GM21723 (cell line): ENCODE results near the gene ADI1.
"Not testable (repeated sequence)": the region's sequence is repeated elsewhere in the genome, so short reads cannot be mapped to it uniquely, and the experiment has no call there.

Experiments
- ATAC-seq: cut with Tn5 transposase; IDR thresholded peaks from one replicate; pipeline ENCODE4 v1.9.1; 2021; ENCODE audit warnings: mild to moderate bottlenecking, moderate library complexity; ENCODE audit not compliant: unreplicated experiment

The ADI1 gene

DNA sequence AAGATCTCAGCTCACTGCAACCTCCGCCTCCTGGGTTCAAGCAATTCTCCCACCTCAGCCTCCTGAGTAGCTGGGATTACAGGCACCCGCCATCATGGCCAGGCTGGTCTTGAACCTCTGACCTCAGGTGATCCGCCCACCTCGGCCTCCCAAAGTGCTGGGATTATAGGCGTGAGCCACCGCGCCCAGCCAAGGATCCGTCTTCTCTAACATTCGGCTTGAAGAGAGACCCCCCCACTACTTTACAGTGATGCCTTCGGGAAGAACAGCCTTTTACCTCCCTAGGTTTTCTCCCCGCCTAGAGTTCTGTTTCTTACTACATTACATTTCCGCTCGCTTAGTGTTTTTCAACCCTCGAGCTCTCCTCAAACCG lies 22.6 kb downstream of the ADI1 start:
- ATAC-seq = not testable (repeated sequence)

DNA sequence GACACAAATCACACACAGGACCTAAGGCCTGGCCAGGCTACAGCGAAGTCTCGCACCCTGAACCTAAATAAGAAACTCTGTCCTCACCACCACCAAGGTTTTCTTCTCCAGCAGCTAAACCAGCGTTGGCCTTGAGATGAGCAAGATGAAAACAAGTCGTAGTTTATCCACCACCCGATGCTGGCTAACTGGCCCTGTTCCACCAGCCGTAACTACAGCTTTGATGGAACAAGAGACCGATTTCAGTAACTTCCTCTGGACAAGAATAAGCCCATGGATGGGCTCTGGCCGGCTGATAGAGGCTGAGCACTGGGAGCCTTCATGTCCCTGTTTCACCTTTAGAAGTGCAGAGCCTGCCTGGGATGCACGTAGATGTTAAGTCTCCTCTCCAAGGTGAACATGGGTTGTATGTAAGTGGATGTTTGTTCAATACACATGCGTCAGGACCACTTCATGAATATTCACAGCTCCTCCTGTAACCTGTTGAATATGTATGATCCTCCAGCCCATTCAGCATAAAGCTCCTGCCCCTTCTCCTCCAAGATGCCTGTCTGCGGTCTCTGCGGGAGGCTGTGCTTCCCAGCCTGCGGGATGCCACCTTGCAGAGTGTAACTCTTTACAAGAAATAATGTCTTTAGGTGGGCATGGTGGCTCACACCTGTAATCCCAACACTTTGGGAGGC lies 24.2 kb downstream of the ADI1 start:
- ATAC-seq = no peak

GRCh38 chr2:3493615-3494007 lies 25.7 kb downstream of the ADI1 start:
- ATAC-seq = no peak

DNA sequence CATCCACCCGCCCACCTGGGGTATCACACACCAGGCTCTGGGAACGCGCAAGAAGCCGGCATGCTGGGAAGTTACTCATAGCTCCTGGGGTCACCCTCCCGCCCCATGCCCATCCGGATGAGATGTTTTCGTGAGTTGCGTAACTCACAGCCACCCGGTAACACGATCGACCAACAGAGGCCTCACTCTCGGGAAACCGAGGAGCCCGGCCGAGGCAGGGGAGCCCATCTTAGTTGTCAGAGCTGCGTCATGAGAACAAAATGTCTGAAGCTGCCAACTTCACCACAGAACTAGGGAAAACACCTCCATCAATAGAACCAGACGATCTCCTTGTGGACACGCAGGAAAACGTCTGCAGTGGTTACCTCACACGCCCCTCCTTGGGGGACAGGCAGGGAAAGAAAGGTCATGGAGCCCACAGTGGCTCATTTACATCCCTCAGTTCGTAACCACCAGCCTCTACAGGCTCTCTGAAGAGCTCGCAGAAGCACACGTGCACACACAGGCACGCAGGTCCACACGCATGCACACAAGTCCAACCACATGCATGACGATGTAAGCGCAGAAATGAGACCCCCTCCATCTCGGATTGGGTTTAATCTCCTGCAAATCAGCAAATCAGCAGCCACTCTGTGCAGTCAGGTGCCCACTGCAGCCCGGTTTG lies 26.2 kb downstream of the ADI1 start:
- no peak for ATAC-seq

- not testable (repeated sequence) for ATAC-seq
These were observed 26.9 kb downstream of the ADI1 start for GRCh38 chr2:3492475-3492787.

DNA sequence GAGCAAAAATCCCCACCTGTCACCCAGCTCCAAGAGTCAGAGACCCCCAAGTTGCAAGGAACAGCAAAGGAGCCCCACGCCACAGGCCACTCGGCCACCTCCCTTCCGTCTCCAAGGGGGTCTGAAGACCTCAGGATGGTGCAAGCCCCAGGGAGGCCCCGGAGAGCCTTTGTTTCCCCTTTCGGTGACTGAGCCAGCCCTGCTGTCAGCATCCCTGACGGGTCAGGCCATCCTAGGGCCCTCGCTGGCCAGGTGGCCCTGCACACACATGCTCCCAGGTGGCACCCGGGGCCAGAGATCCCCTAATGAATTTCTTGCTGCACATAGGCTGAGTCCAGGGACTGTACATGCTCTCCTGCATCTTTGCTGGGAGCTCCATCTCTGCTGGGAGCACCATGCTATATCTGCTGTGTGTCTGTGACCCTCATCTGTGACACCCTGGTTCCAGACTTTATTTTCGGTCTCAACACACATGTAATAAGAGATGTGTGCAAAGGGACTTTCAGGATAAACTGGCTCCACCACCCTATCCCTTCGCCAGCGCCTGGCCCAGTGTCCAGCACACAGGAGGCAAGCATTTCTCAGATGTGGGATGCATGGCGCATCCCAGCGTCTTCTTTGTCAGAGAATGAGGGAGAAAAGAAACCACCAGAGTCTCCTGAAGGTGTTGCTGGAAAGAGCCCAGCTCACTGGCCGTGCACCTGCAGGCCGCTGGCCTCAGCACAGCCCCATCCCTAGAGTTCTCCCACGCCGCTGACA lies 27.4 kb downstream of the ADI1 start:
- no peak for ATAC-seq

- ATAC-seq = no peak
These were observed 28.0 kb downstream of the ADI1 start for GRCh38 chr2:3491306-3491705.

DNA sequence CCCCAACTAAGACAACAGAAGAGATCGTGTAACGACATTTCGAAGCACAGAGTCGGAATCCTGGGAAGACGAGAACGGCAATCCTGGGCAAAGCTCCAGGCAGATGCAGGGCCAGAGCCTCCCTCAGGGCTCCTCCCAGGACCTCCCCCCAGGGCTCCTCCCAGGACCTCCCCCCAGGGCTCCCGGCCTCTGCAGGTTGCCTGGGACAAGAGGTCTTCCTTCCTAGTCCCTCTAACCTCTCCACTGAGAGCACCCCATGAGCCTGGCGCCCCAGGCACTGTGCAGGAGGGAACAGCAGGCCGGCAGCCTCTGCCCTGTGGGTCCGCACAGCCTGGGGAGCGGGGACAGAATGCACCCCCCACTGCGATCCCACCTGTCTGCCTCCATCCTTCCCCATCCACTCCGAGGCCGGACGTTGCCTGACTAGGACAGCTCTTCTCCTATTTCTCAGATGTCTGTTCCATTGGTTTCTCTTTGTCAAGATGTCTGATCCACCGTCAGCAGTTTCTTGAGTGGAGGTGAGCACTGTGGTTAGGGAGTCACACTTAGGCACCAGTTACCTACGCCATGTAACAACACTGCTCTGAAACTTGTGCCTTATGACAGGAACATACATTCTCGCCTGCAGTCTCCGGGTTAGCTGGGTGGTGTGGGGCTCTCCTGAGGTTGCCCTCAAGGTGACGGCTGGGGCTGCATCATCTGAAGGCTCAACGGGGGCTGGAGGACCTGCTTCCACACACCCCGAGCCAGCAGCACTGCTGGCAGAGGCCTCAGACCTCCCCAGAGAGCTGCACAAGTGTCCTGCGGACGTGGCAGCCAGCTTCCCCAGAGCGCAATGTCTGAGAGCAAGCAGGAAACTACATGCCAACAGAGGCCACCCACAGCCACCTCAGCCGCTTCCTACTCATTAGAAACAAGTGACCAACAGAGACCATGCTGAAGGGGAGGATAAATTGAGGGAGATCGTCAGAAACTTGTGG lies 28.9 kb downstream of the ADI1 start:
- ATAC-seq = no peak

GRCh38 chr2:3489764-3490115 lies 29.6 kb downstream of the ADI1 start:
- ATAC-seq = no peak

DNA sequence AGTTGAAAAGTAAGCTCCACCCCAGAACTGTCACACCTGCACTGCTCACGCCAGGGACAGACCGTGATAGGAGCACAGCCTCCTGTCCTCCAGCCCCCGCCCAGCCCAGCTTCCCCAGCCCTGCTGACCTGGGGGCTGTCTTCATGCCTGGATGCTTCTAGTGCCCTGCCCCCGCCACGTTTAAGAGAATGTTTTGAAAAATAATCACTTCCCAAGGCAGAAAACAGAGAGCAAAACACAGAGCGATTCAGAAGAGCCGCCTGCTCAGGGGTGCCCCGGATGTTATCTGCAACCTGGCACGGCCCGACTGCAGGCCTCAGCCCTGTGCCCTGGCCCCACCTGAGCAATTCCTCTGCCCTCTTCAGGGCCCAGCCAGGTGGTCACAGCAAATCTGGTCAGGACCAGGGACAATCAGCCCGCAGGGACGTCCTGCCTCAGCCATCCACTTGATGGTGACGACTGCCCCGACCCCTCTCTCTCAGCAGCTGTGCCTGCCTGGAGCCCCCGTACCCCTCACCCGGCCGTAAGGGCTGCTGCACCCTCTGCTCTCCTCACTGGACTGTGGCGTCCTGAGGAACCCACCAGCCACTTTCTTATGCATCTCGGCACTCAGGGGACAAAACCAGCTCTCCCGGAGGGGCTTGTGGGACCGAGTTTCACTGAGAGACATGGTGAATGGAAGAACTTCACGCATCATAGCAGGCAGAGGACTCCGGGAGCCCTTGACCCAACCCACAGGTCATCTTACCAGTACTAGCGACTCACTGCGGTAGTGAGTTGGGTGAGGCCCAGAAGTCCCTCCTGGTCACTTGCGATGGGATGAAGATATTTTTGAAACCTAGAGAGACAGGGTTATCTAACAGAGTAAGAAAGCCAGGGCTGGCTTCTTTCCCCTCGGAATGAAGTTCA lies 30.2 kb downstream of the ADI1 start:
- no peak for ATAC-seq

DNA sequence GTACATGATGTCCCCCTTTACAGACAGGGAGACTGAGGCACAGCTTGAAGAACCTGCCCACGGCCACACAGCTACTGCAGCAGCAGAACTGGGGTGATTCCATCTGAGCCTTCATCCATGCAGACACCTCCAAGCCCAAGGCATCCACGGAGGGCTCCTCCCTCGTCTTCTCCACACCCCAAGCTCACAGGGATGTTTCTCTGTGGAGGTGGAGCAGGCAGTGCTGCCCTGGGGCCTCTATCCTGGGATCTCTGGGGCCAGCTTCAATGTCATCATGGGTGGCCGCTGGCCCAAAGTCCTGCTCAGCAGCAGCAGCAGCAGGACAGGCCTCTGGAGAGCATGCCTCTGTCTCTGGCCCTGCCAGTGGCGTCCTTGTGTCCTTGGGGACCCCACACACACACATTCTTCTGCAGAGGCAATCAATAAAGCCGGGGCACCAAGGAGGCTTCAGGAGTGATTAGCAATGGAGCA lies 31.2 kb downstream of the ADI1 start:
- ATAC-seq = no peak

DNA sequence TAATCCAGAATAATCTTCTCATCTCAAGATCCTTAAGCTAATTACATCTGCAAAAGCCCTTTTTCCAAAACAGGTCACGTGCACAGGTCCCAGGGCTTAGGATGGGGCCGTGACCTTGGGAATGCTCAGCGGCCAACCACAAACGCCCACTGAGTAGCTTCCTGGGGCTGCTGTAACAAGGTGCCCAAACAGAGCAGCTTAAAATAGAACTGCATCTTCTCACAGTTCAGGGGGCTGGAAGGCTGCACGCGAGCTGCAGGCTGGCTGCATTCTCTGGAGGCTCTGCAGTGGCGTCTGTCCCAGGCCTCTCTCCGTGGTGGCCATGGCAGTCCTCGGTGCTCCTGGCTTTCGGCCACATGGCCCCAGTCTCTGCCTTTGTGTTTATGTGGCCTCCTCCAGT lies 31.9 kb downstream of the ADI1 start:
- no peak for ATAC-seq

DNA sequence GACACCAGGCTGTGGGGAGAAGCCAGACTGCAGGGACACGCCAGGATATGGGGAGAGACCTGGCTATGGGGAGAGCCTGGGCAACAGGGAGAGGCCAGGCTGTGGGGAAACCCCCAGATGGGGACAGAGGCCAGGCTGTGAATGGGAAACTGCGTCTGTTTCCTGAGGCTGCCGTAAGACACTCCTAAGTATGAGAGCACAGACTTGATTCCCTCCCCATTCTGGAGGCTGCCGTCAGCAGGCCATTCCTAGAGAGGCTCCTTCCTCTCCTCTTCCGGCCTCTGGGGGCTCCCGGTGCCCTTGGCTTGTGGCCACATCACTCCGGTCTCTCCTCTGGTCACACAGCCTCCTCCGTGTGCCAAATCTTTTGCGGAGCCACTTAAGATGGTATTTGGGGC lies 32.3 kb downstream of the ADI1 start:
- ATAC-seq = no peak

DNA sequence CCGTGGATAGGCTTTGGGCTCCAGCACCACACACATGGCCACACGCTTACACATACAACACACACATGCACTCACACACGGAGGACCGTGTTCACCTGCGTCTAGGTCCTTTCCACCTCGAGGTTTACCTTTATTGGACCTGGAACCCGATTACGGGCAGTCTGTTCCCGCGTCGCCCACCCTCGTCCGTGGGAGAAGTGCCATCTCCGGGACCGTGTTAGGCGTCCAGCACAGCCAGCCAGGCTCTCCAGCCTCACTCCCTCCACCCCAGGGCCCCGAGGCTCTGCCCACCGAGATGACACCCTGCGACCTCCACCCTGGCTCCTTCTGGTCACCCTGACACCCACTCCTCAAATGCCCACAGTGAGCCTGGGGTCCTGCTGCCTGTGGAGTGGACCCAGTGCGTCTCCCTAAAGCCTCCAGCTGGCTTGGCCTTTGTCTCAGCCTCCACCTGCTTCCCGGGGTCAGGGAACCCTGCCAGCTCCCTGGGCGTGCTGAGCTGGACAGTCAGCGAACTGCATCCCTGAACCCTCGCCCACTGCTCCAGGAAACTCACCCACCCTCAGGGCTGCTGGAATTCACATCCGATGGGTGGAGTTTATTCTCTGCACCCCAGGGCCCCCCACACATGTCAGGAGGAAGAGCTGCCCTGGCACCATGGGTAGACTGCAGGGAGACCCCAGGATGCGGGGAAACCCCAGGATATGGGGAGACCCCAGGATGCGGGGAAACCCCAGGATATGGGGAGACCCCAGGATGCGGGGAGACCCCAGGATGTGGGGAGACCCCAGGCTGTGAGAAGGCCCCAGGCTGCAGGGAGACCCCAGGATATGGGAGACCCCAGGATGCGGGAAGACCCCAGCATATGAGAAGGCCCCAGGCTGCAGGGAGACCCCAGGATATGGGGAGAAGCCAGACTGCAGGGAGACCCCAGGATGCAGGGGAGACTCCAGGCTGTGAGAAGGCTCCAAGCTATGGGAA lies 33.0 kb downstream of the ADI1 start:
- no peak for ATAC-seq

DNA sequence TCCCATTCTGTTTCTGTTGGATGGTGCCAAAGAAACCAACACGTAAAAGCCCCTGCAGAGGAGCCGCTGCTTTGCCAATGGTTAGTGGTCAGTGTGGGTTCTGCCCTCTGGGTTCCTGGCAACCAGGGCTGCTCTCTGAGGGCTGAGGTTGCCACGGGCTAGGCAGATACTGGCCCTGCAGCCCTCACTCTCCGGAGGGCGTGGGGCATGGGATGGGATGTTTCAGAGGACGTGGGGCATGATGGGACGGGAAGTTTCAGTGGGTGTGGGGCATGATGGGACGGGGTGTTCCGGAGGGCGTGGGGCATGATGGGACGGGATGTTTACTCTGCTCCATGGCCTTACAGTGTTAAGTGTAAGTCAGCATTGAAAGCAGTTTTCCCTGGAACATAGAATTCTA lies 34.2 kb downstream of the ADI1 start:
- ATAC-seq = no peak

GRCh38 chr2:3483986-3484960 lies 35.1 kb downstream of the ADI1 start:
- ATAC-seq = no peak

DNA sequence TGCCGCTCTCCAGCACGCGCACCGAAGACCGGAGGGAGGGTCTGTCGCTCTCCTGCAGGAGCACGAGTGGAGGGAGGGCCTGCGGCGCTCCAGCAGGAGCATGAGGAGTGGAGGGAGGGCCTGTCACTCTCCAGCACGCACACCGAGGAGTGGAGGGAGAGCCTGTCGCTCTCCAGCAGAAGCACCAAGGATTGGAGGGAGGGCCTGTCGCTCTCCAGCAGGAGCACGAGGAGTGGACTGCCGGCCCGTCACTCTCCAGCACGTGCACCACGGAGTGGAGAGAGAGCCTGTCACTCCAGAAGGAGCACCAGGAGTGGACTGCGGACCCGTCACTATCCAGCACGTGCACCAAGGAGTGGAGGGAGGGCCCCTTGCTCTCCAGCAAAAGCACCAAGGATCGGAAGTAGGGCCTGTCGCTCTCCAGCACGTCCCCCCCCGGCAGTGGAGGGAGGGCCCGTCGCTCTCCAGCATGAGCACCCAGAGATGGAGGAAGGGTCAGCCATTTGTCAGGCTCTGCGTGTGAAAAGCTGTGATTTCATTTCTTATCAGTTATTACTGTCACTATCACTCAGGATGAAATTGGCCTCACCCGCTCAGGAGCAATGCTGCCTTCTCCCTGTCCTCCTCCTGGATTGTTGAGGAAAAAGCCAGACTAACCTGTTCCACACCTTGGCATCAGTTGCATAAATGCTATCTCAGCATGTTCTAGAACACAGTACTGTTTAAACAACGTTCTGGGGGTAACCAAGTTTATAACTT lies 35.9 kb downstream of the ADI1 start:
- no peak for ATAC-seq
